ENCODE data around the gene AUTS2.

- TF ChIP-seq CTCF (IDR thresholded peaks at IDR 0.05; ENCODE audit: low read length) (no peak), EZH2 (IDR thresholded peaks at IDR 0.05; ENCODE audit: borderline replicate concordance, low read length) (no peak)
Observed at GRCh38 chr7:69879989-69880388, 281.7 kb downstream of the AUTS2 start.

Data from OCI-LY1 (cell line).